Measurements from ENCODE around the gene USE1.

GRCh38 chr19:17195106-17195505 lies 20.1 kb upstream of the USE1 start:
- no peak for TF ChIP-seq CTCF (conservative IDR thresholded peaks at IDR 0.05; ENCODE audit: low read depth in 2 of 2)
- TF ChIP-seq CREB1 (CRISPR knock-in tag; IDR thresholded peaks at IDR 0.05; ENCODE audit: low read depth): no peak
- TF ChIP-seq POLR2AphosphoS5 (IDR thresholded peaks at IDR 0.05; ENCODE audit: low read depth): no peak
- no peak for TF ChIP-seq EZH2 (IDR thresholded peaks at IDR 0.05; ENCODE audit: low read depth, unreplicated experiment)
- no peak for TF ChIP-seq EZH2phosphoT487 (IDR thresholded peaks at IDR 0.05; ENCODE audit: unreplicated experiment)
- no peak for TF ChIP-seq REST (IDR thresholded peaks at IDR 0.05; ENCODE audit: unreplicated experiment)
- no peak for TF ChIP-seq ZNF331 (CRISPR knock-in tag; IDR thresholded peaks at IDR 0.05; ENCODE audit: low read depth)
- TF ChIP-seq NANOG (IDR thresholded peaks at IDR 0.05; ENCODE audit: borderline replicate concordance): no peak
- no peak for TF ChIP-seq ZNF114 (CRISPR knock-in tag; IDR thresholded peaks at IDR 0.05)
- TF ChIP-seq JUNB (IDR thresholded peaks at IDR 0.05; ENCODE audit: unreplicated experiment): no peak
- TF ChIP-seq STAT1 (IDR thresholded peaks at IDR 0.05; ENCODE audit: unreplicated experiment): no peak

All from GM23338 (cell line).